Common myeloid progenitor, CD34-positive (primary cell): ENCODE results near the gene AP1G2.

Experiments used
- CTCF ChIA-PET: fragments of 350-600 bp; sonication (Branson Sonifier 250); formaldehyde crosslinking; loops from one replicate; lab custom pipeline; 2021; ENCODE audit warnings: antibody characterized with exemption; lab: Charles Lee
- POLR2A ChIA-PET: fragments of 350-600 bp; sonication (Branson Sonifier 250); formaldehyde crosslinking; loops from one replicate; lab custom pipeline; 2021; ENCODE audit warnings: antibody characterized with exemption; lab: Charles Lee
- DNase-seq, 3 donors: peaks; one replicate each; pipeline versions ENCODE4 v3.0.0 to v3.0.0-alpha.2; 2013
- H3K27ac ChIP-seq, 2 experiments: 1 replicate in 1 of 2; 2 replicates in 1 of 2; pipeline ENCODE4 v1.7.0; 2013; ENCODE audit warnings: inconsistent platforms in 2 of 2, low read length in 2 of 2, mild to moderate bottlenecking in 2 of 2, low read depth in 1 of 2, moderate library complexity in 1 of 2; ENCODE audit not compliant: severe bottlenecking in 2 of 2, insufficient read depth in 1 of 2, poor library complexity in 1 of 2
- H3K27me3 ChIP-seq, 5 experiments: replicated peaks in 2 of 5; 1 replicate in 3 of 5; 2 replicates in 2 of 5; pipeline versions ENCODE4 v1.6.1 to v1.7.0; 2013; ENCODE audit warnings: low read length in 4 of 5, mild to moderate bottlenecking in 2 of 5, moderate library complexity in 2 of 5, inconsistent platforms in 1 of 5; ENCODE audit not compliant: insufficient read depth in 5 of 5, control insufficient read depth in 4 of 5
- H3K36me3 ChIP-seq, 4 experiments: 1 replicate in 2 of 4; 2 replicates in 2 of 4; pipeline versions ENCODE4 v1.6.1 to v1.7.0; 2013; ENCODE audit warnings: low read length in 3 of 4, control low read depth in 1 of 4, mild to moderate bottlenecking in 1 of 4; ENCODE audit not compliant: control insufficient read depth in 4 of 4, insufficient read depth in 4 of 4
- H3K4me1 ChIP-seq, 4 experiments: 1 replicate in 3 of 4; 2 replicates in 1 of 4; pipeline versions ENCODE4 v1.6.1 to v1.7.1; 2013; ENCODE audit warnings: low read length in 3 of 4, mild to moderate bottlenecking in 3 of 4, control low read depth in 1 of 4, inconsistent platforms in 1 of 4, moderate library complexity in 1 of 4; ENCODE audit not compliant: control insufficient read depth in 4 of 4, insufficient read depth in 4 of 4; ENCODE audit errors: control extremely low read depth in 1 of 4
- H3K4me3 ChIP-seq, 7 experiments: 1 replicate in 4 of 7; 2 replicates in 3 of 7; pipeline versions ENCODE4 v1.5.1 to v1.7.0; 2013; ENCODE audit warnings: mild to moderate bottlenecking in 7 of 7, low read length in 6 of 7, moderate library complexity in 6 of 7, inconsistent platforms in 2 of 7, low read depth in 2 of 7, control low read depth in 1 of 7; ENCODE audit not compliant: insufficient read depth in 4 of 7, control insufficient read depth in 1 of 7; ENCODE audit errors: extremely low read depth in 1 of 7
- H3K9me3 ChIP-seq, 5 experiments: 1 replicate in 4 of 5; 2 replicates in 1 of 5; pipeline versions ENCODE4 v1.6.1 to v1.7.1; 2013; ENCODE audit warnings: low read length in 4 of 5, mild to moderate bottlenecking in 2 of 5, inconsistent platforms in 1 of 5, low read depth in 1 of 5, moderate library complexity in 1 of 5; ENCODE audit not compliant: control insufficient read depth in 4 of 5, insufficient read depth in 2 of 5; ENCODE audit errors: control extremely low read depth in 1 of 5
- WGBS: methylation state at CpG from one replicate; pipeline ENCODE4 v1.1.5; 2013; ENCODE audit not compliant: insufficient coverage; 5-methylcytosine and 5-hydroxymethylcytosine counted together

Gene AP1G2

GRCh38 chr14:23572524-23572828 lies 4.9 kb upstream of the AP1G2 start:
- Histone ChIP-seq H3K9me3 (peaks cover 0 to 6% (median 0%) of the 10 kb centered on the region in 5 experiments), H3K27ac (no peak overlapping the region), H3K4me1 (peaks cover 4 to 67% (median 55%) of the 10 kb centered on the region in 4 experiments), H3K4me3 (peak overlapping the region in 1 of 7 experiments; percentile 35), H3K27me3 (peaks cover 0 to 29% (median 5%) of the 10 kb centered on the region in 5 experiments), H3K36me3 (no peaks in the 10 kb centered on the region)
- no peak for DNase-seq
- ChIA-PET CTCF (interaction anchor here (1.2 to 20.8 kb wide), 5 partner anchors 9 to 91 kb away, joined by 3 to 519 read pairs (median 20); no protein-coding TSS in a partner anchor), POLR2A (interaction anchor here (1.2 kb wide), 1 partner anchor 9 kb away, joined by 3 read pairs; no protein-coding TSS in a partner anchor)
- 7% methylated on average over 4 of the region's 4 CpGs for WGBS

- Histone ChIP-seq H3K36me3 (no peaks in the 10 kb centered on the region), H3K4me3 (peak overlapping the region in 2 of 7 experiments; percentile 13 to 35), H3K4me1 (peaks cover 4 to 66% (median 55%) of the 10 kb centered on the region in 4 experiments), H3K27ac (no peak overlapping the region), H3K27me3 (peaks cover 0 to 23% (median 5%) of the 10 kb centered on the region in 5 experiments), H3K9me3 (peaks cover 0 to 6% (median 0%) of the 10 kb centered on the region in 5 experiments)
- peak in 2 of 3 donors; percentile 65 to 69 for DNase-seq
- POLR2A ChIA-PET, result interaction anchor here (1.2 kb wide), 1 partner anchor 9 kb away, joined by 3 read pairs; no protein-coding TSS in a partner anchor
- CTCF ChIA-PET, result interaction anchor here (0.8 to 20.8 kb wide), 5 partner anchors 9 to 358 kb away, joined by 3 to 519 read pairs (median 20); no protein-coding TSS in a partner anchor
- 42% methylated on average over 14 of the region's 14 CpGs for WGBS
These were observed 4.3 kb upstream of the AP1G2 start for GRCh38 chr14:23571701-23572523.

GRCh38 chr14:23570806-23571483 lies 3.4 kb upstream of the AP1G2 start:
- DNase-seq, result no peak
- Histone ChIP-seq H3K4me3 (no peak overlapping the region), H3K27ac (no peak overlapping the region), H3K36me3 (peaks cover 0 to 4% (median 1%) of the 10 kb centered on the region in 4 experiments), H3K9me3 (peaks cover 0 to 6% (median 0%) of the 10 kb centered on the region in 5 experiments), H3K4me1 (peaks cover 4 to 63% (median 58%) of the 10 kb centered on the region in 4 experiments), H3K27me3 (peaks cover 0 to 13% (median 5%) of the 10 kb centered on the region in 5 experiments)
- POLR2A ChIA-PET, result no interaction called here
- CTCF ChIA-PET, result interaction anchor here (0.8 to 20.8 kb wide), 6 partner anchors 8 to 359 kb away, joined by 3 to 519 read pairs (median 12); no protein-coding TSS in a partner anchor
- 85% methylated on average over 23 of the region's 23 CpGs for WGBS

- Histone ChIP-seq H3K9me3 (no peaks in the 10 kb centered on the region), H3K4me1 (peaks cover 4 to 63% (median 57%) of the 10 kb centered on the region in 4 experiments), H3K36me3 (peaks cover 0 to 18% (median 10%) of the 10 kb centered on the region in 4 experiments), H3K27me3 (no peaks in the 10 kb centered on the region), H3K27ac (no peak overlapping the region), H3K4me3 (no peak overlapping the region)
- 82% methylated on average over 5 of the region's 7 CpGs for WGBS
- POLR2A ChIA-PET, result no interaction called here
- DNase-seq, result no peak
- CTCF ChIA-PET, result interaction anchor here (0.8 to 20.8 kb wide), 7 partner anchors 10 to 539 kb away, joined by 3 to 519 read pairs (median 8); no protein-coding TSS in a partner anchor
These were observed 2.0 kb upstream of the AP1G2 start for GRCh38 chr14:23569443-23570151.

- peaks cover 4 to 63% (median 57%) of the 10 kb centered on the region in 4 experiments for H3K4me1 ChIP-seq
- peak; percentile 50 to 54 (median 52) for DNase-seq
- no peaks in the 10 kb centered on the region for H3K27me3 ChIP-seq
- CTCF ChIA-PET, result interaction anchor here (0.6 to 20.8 kb wide), 10 partner anchors 9 to 540 kb away, joined by 3 to 519 read pairs (median 3); no protein-coding TSS in a partner anchor
- no peaks in the 10 kb centered on the region for H3K9me3 ChIP-seq
- peak overlapping the region in 3 of 7 experiments; percentile 0 to 94 (median 85) for H3K4me3 ChIP-seq
- POLR2A ChIA-PET, result no interaction called here
- peak overlapping the region in 1 of 2 experiments; percentile 75 for H3K27ac ChIP-seq
- WGBS, result 65% methylated on average over 6 of the region's 6 CpGs
- peaks cover 5 to 26% (median 15%) of the 10 kb centered on the region in 4 experiments for H3K36me3 ChIP-seq
These were observed 1.2 kb upstream of the AP1G2 start for GRCh38 chr14:23568600-23569331.
